LNCaP clone FGC (cell line): ENCODE results near the gene SORCS2.

ENCODE experiments used
- DNase-seq: peaks from one replicate; pipeline ENCODE4 v3.0.0-alpha.2; 2011; ENCODE audit warnings: low read depth
- H3K4me3 ChIP-seq: 2 replicates; pipeline ENCODE4 v1.5.1; 2011; ENCODE audit warnings: mild to moderate bottlenecking, low read depth, low read length, control low read depth
- CTCF ChIP-seq: IDR thresholded peaks from 2 replicates; pipeline ENCODE4 v1.5.1; 2012; ENCODE audit warnings: mild to moderate bottlenecking; ENCODE audit not compliant: control insufficient read depth, insufficient read depth; ENCODE audit errors: extremely low read depth

The SORCS2 gene

GRCh38 chr4:7554905-7555304, 362.6 kb downstream of the SORCS2 start:
- 0 out of 2 replicates have a peak, but pooled peaks have one; percentile 6 for TF ChIP-seq CTCF
- no peak overlapping the region for H3K4me3 ChIP-seq
- no peak for DNase-seq

- no peak for DNase-seq
- no peak for TF ChIP-seq CTCF
- no peak overlapping the region for H3K4me3 ChIP-seq
Measured at GRCh38 chr4:7556558-7556957, 364.2 kb downstream of the SORCS2 start.

GRCh38 chr4:7557456-7557855, 365.1 kb downstream of the SORCS2 start:
- no peak for DNase-seq
- TF ChIP-seq CTCF, result no peak
- no peak overlapping the region for H3K4me3 ChIP-seq

- no peak for TF ChIP-seq CTCF
- DNase-seq, result no peak
- no peak overlapping the region for H3K4me3 ChIP-seq
Measured at GRCh38 chr4:7558436-7558835, 366.1 kb downstream of the SORCS2 start.

- no peak for TF ChIP-seq CTCF
- no peak overlapping the region for H3K4me3 ChIP-seq
- no peak for DNase-seq
Measured at GRCh38 chr4:7559316-7559715, 367.0 kb downstream of the SORCS2 start.

- TF ChIP-seq CTCF, result no peak
- DNase-seq, result no peak
- no peak overlapping the region for H3K4me3 ChIP-seq
Measured at GRCh38 chr4:7559741-7560395, 367.5 kb downstream of the SORCS2 start.

GRCh38 chr4:7561557-7561956, 369.2 kb downstream of the SORCS2 start:
- DNase-seq, result no peak
- H3K4me3 ChIP-seq, result no peak overlapping the region
- no peak for TF ChIP-seq CTCF
